GM21576 (cell line): ENCODE measurements around the gene MMEL1.

Experiments
- ATAC-seq: cut with Tn5 transposase; IDR thresholded peaks from one replicate; pipeline ENCODE4 v1.9.1; 2021; ENCODE audit warnings: mild to moderate bottlenecking, moderate library complexity; ENCODE audit not compliant: unreplicated experiment

Gene MMEL1

GRCh38 chr1:2594001-2594640 is 38.7 kb downstream of the MMEL1 start:
- no peak for ATAC-seq

- ATAC-seq: no peak
These were observed 39.5 kb downstream of the MMEL1 start for GRCh38 chr1:2593251-2593878.

- ATAC-seq: no peak
These were observed 40.1 kb downstream of the MMEL1 start for GRCh38 chr1:2592672-2593071.

GRCh38 chr1:2591581-2592261 is 41.1 kb downstream of the MMEL1 start:
- ATAC-seq: no peak

GRCh38 chr1:2591233-2591580 is 41.6 kb downstream of the MMEL1 start:
- no peak for ATAC-seq

- no peak for ATAC-seq
These were observed 42.3 kb downstream of the MMEL1 start for GRCh38 chr1:2590233-2591141.

- ATAC-seq: no peak
These were observed 43.2 kb downstream of the MMEL1 start for GRCh38 chr1:2589431-2590232.

- ATAC-seq: no peak
These were observed 44.0 kb downstream of the MMEL1 start for GRCh38 chr1:2588661-2589430.

GRCh38 chr1:2587860-2588571 is 44.8 kb downstream of the MMEL1 start:
- no peak for ATAC-seq

GRCh38 chr1:2587071-2587859 is 45.6 kb downstream of the MMEL1 start:
- no peak for ATAC-seq

- ATAC-seq: peak; percentile 51
These were observed 46.4 kb downstream of the MMEL1 start, which contains the start of gene PRXL2B for GRCh38 chr1:2586154-2587070. PRXL2B (plus strand) TSS chr1:2586777; CDS start chr1:2586886, 109 bp downstream.

- ATAC-seq: peak; percentile 41
These were observed 47.3 kb downstream of the MMEL1 start for GRCh38 chr1:2585318-2586092.

GRCh38 chr1:2584686-2585317 is 48.0 kb downstream of the MMEL1 start:
- no peak for ATAC-seq

- no peak for ATAC-seq
These were observed 48.9 kb downstream of the MMEL1 start for GRCh38 chr1:2583871-2584351.

- no peak for ATAC-seq
These were observed 49.5 kb downstream of the MMEL1 start for GRCh38 chr1:2583331-2583791.

GRCh38 chr1:2582391-2582790 is 50.4 kb downstream of the MMEL1 start:
- no peak for ATAC-seq
